HG03571 (cell line): ENCODE results near the gene MAB21L4.

Source experiments
- ATAC-seq: cut with Tn5 transposase; IDR thresholded peaks from one replicate; pipeline ENCODE4 v1.9.1; 2021; ENCODE audit not compliant: unreplicated experiment

Gene MAB21L4

GRCh38 chr2:240839152-240840143 is 56.5 kb downstream of the MAB21L4 start:
- no peak for ATAC-seq

- ATAC-seq, result no peak
These were observed 58.3 kb downstream of the MAB21L4 start for GRCh38 chr2:240837621-240838020.

- ATAC-seq, result no peak
These were observed 59.0 kb downstream of the MAB21L4 start for GRCh38 chr2:240836781-240837467.
